Ishikawa (cell line): Measurements from ENCODE around the gene ALPP.

ENCODE experiments used
- CEBPB ChIP-seq: IDR thresholded peaks from 2 replicates; pipeline ENCODE4 v1.6.1; 2012
- CREB1 ChIP-seq: IDR thresholded peaks from 2 replicates; pipeline ENCODE4 v1.6.1; 2012; ENCODE audit warnings: low read depth
- EGR1 ChIP-seq: IDR thresholded peaks from 2 replicates; pipeline ENCODE4 v1.6.1; 2012
- EP300 ChIP-seq: IDR thresholded peaks from 2 replicates; pipeline ENCODE4 v1.6.1; 2012; ENCODE audit warnings: borderline replicate concordance
- FOXM1 ChIP-seq: IDR thresholded peaks from 2 replicates; pipeline ENCODE4 v1.6.1; 2012; ENCODE audit warnings: low read depth, borderline replicate concordance
- MAX ChIP-seq: IDR thresholded peaks from 2 replicates; pipeline ENCODE4 v1.6.1; 2012
- NFIC ChIP-seq: IDR thresholded peaks from 2 replicates; pipeline ENCODE4 v1.6.1; 2012
- RAD21 ChIP-seq: IDR thresholded peaks from 2 replicates; pipeline ENCODE4 v1.6.1; 2012; ENCODE audit warnings: low read depth
- TAF1 ChIP-seq: IDR thresholded peaks from 2 replicates; pipeline ENCODE4 v1.6.1; 2012; ENCODE audit warnings: low read depth, mild to moderate bottlenecking
- TCF12 ChIP-seq: IDR thresholded peaks from 2 replicates; pipeline ENCODE4 v1.6.1; 2012; ENCODE audit warnings: low read depth
- TEAD4 ChIP-seq: IDR thresholded peaks from 2 replicates; pipeline ENCODE4 v1.6.1; 2012
- USF1 ChIP-seq: IDR thresholded peaks from 2 replicates; pipeline ENCODE4 v1.6.1; 2012
- YY1 ChIP-seq: IDR thresholded peaks from 2 replicates; pipeline ENCODE4 v1.6.1; 2012; ENCODE audit warnings: low read depth
- ZBTB7A ChIP-seq: IDR thresholded peaks from 2 replicates; pipeline ENCODE4 v1.6.1; 2012; ENCODE audit warnings: low read depth
- TF ChIP-seq, protein P1 (sequence below): IDR thresholded peaks from 2 replicates; pipeline ENCODE4 v1.6.1; 2012; ENCODE audit warnings: low read depth, mild to moderate bottlenecking

The ALPP gene

GRCh38 chr2:232410238-232410900, 31.8 kb downstream of the ALPP start:
- no peak for TF ChIP-seq EP300

DNA sequence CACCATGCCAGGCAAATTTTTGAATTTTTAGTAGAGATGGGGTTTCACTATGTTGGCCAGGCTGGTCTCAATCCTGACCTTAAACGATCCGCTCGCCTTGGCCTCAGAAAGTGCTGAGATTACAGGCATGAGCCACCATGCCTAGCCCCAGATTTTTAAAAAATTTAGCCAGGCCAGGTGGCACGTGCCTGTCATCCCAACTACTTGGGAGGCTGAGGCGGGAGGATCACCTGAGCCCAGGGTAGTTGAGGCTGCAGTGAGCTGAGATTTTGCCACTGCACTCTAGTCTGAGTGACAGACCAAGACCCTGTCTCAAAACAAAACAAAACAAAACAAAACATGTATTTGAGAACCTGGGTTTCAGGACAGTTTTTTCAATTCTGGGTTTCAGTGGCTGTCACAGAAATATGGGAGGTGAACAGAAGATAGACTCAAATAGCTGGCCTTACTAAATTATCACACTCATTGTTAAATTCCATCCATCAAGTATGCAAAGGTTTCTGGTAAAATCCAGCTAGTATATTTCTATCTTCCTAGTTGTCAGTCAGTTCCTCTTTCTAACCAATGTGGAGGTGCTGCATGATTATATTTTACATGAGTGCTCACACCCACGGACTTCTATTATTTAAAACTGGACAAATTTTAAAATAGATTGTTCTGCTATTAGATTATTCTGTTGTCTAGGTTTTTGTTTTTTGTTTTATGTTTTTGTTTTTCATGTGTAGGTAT, 33.5 kb downstream of the ALPP start:
- no peak for TF ChIP-seq EGR1

- TF ChIP-seq EP300 (no peak), CREB1 (no peak), NFIC (no peak), FOXM1 (no peak), RAD21 (no peak)
These were observed 34.4 kb downstream of the ALPP start for GRCh38 chr2:232412986-232413385.

GRCh38 chr2:232415138-232415690, 36.7 kb downstream of the ALPP start:
- TF ChIP-seq ZBTB7A (no peak), CREB1 (no peak), USF1 (no peak), CEBPB (no peak), EGR1 (no peak), NFIC (no peak), FOXM1 (no peak), EP300 (no peak), YY1 (no peak), TAF1 (no peak), TEAD4 (no peak), MAX (no peak)
- TF ChIP-seq, protein P1, sequence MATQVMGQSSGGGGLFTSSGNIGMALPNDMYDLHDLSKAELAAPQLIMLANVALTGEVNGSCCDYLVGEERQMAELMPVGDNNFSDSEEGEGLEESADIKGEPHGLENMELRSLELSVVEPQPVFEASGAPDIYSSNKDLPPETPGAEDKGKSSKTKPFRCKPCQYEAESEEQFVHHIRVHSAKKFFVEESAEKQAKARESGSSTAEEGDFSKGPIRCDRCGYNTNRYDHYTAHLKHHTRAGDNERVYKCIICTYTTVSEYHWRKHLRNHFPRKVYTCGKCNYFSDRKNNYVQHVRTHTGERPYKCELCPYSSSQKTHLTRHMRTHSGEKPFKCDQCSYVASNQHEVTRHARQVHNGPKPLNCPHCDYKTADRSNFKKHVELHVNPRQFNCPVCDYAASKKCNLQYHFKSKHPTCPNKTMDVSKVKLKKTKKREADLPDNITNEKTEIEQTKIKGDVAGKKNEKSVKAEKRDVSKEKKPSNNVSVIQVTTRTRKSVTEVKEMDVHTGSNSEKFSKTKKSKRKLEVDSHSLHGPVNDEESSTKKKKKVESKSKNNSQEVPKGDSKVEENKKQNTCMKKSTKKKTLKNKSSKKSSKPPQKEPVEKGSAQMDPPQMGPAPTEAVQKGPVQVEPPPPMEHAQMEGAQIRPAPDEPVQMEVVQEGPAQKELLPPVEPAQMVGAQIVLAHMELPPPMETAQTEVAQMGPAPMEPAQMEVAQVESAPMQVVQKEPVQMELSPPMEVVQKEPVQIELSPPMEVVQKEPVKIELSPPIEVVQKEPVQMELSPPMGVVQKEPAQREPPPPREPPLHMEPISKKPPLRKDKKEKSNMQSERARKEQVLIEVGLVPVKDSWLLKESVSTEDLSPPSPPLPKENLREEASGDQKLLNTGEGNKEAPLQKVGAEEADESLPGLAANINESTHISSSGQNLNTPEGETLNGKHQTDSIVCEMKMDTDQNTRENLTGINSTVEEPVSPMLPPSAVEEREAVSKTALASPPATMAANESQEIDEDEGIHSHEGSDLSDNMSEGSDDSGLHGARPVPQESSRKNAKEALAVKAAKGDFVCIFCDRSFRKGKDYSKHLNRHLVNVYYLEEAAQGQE, result no peak

GRCh38 chr2:232415736-232416520, 37.4 kb downstream of the ALPP start:
- TF ChIP-seq MAX (no peak), CEBPB (no peak), EGR1 (no peak), USF1 (no peak), ZBTB7A (no peak)

DNA sequence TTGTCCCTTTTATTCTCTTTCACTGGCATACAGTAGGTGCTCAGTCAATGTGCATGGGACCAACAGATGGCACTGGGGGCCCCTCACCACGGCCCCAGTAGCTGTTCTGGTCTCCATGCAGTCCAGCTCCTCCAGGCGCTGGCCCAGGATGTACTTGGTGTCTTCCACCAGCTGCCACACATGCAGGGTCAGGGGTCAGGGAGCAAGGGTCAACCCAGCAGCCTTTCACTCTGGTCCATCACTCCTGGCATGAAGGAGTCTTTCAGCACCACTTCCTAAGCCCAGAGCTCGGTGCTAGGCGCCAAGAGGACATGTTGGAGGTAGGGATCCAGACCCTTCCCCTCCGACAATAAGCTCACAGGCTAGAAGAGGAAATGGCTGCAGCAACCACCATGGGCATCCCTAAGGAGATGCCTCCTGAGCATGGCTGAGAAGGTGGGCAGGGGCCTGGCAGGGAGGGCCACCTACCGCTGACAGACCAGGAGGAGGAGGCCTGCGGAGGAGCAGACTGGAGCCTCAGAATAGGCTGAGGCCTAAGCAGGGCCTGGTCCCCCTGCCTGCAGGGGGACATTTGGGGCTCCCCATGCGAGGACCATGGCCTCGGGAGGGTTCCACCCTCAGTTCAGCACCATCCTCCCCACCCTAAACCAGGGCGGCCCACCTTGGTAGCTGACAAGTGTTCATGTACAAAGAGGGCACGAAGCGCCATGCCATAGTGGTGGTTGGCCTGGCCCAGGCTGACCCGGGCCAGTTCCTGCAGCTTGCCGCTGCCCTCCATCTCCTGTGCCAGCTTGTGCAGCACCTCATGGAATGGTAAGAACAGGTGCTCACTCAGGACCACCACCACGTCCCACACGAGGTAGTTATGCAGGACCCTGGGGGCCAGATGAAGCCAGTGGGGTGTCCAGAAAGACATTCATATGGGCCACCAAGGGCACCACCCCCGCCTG, 38.2 kb downstream of the ALPP start:
- TF ChIP-seq EP300, result no peak

GRCh38 chr2:232417489-232417888, 38.9 kb downstream of the ALPP start:
- no peak for TF ChIP-seq TCF12
- no peak for TF ChIP-seq EGR1
- TF ChIP-seq, protein P1, result no peak
- no peak for TF ChIP-seq MAX
- no peak for TF ChIP-seq YY1
- no peak for TF ChIP-seq EP300
- TF ChIP-seq NFIC, result no peak
- TF ChIP-seq USF1, result no peak
- TF ChIP-seq TEAD4, result no peak
- no peak for TF ChIP-seq FOXM1
- TF ChIP-seq ZBTB7A, result no peak
- TF ChIP-seq TAF1, result no peak
